Activated naive CD8-positive, alpha-beta T cell treated with anti-CD3 and anti-CD28 coated beads, Interleukin-2, amount 50 U/mL, for 16 hours (primary cell): ENCODE measurements around the gene DPEP3.
"Not testable (repeated sequence)": the region's sequence is repeated elsewhere in the genome, so short reads cannot be mapped to it uniquely, and the experiment has no call there.

ENCODE experiments used
- DNase-seq: peaks from one replicate; pipeline ENCODE4 v3.0.0-alpha.2; 2020; ENCODE audit warnings: low read depth, low spot score

Gene DPEP3, protein sequence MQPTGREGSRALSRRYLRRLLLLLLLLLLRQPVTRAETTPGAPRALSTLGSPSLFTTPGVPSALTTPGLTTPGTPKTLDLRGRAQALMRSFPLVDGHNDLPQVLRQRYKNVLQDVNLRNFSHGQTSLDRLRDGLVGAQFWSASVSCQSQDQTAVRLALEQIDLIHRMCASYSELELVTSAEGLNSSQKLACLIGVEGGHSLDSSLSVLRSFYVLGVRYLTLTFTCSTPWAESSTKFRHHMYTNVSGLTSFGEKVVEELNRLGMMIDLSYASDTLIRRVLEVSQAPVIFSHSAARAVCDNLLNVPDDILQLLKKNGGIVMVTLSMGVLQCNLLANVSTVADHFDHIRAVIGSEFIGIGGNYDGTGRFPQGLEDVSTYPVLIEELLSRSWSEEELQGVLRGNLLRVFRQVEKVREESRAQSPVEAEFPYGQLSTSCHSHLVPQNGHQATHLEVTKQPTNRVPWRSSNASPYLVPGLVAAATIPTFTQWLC

DNA sequence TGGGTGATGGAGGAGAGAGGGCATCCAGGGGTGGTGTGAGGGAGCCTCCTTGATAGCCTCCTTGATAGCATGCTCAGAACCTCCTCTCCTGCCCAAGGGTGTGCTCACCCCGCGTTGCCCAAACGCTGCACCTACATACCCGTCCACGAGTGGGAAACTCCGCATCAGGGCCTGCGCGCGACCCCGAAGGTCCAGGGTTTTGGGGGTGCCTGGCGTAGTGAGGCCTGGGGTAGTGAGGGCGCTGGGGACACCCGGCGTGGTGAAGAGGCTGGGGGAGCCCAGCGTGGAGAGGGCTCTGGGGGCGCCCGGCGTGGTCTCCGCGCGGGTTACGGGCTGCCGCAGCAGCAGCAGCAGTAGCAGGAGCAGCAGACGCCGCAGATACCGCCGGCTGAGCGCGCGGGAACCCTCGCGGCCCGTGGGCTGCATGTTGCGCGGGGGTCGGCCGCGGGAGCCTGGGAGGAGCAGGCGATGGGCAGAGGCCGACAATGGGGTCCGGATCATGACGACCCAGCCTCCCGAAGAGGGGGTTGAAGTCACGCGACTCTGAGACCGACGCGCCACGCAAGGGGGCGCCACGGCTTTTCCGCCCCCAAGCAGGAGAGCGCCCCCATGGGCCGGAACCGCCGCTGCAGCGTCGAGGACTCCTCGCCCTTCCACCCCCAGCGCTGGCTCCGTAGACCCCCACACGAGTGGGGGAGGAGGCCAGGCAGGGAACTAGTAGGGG, at the start of gene DPEP3:
Gene DPEP3 (minus strand): TSS at position 545 of the 724 bp plus-strand sequence. CDS start 119 bp downstream, at position 426.
- no peak for DNase-seq

DNA sequence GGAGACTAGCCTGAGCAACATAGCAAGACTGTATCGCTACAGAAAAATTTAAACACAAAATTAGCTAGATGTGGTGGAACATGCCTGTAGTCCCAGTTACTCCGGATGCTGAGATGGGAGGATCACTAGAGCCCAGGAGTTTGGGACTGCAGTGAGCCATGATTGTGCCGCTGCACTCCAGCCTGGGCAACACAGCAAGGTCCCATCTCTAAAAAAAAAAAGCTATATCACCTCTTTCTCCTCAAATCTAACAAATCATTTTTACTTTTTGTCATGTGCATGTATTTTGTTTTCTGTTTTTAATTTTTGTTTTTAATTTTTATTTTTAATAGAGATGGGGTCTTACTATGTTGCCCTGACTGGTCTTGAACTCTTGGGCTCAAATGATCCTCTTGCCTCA, 48.7 kb upstream of the DPEP3 start:
- no peak for DNase-seq

DNA sequence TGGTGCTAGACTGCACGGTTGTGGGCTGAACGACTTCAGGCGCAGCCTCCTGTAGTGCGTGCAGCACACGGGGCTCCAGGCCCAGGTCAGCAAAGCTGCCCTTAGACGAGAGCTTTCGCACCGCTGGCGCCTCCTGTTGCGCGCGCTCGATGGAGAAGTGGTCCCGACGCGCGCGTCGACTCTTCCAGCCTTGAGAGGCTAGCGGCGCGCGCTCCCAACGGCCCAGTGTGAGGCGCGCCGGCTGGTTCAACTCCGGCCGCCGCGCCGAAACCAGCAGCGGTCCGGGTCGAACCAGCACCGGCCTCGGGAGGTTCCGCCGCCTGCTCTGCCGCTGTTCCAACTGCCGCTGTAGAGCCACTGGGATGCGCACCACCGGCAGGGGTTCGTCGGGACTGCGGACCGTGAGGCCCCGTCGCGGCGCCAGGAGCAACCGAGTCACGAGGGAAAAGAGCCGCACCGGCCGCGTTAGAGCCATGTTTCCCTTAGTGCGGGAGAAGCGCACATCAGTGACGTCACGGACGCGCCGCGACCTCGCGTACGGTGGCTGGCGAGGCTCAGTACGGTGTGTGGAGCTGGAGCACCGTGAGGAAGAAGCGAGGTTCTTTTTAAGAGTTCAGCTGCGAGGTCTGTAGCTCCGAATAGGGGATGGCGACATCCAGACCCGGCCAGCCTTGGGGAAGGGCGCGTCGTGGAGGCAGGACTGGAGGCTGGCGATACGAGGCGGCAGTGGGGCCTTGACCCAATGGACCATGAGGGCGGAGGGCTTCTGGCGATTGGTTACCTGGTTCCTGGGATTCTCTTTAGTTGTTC, 42.6 kb upstream of the DPEP3 start, which contains the start of the genes DDX28 and DUS2:
Gene DDX28 (minus strand): TSS at position 505 of the 810 bp plus-strand sequence. CDS start 30 bp downstream, at position 475.
Gene DUS2 (plus strand): TSS at position 557 of the 810 bp plus-strand sequence. CDS start 14,740 bp downstream, outside the sequence.
- DNase-seq: peak; percentile 81

DNA sequence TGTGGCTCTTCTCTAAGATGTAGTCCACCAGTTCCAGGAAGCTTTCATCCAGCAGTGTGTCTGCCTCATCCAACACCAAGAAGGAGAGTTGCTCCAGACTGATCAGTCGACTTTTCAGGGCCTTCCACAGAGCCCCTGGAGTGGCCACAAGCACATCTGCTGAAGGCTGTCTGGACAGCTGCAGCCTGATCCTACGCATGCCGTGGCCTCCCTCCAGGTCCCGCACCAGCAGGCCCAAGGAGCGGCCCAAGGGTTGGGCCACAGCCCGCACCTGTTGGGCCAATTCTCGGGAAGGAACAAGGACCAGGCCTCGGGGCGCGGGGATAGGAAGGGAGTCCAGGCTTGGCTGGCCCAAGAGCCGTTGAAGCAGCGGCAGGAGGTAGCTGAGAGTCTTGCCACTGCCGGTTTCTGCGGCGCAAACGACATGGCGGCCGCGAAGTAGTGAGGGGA, 42.0 kb upstream of the DPEP3 start:
- DNase-seq: no peak

DNA sequence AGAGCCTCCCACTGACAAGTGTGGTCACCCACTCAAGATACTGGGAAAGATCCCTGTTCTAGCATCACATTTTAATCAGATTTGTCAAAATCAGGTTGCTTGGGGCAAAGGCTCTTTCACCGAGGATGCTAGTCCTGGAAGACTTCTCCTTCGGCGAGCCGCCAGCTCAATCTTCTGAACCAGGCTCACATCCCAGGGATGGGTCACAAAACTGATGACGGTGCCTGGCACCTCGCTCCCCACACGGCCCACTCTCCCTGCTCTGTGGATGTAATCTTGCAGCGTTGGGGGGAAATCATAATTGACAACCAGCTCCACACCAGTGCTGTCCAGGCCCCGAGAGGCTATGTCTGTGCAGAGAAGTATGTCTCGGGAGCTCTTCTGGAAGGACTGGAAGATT, 41.2 kb upstream of the DPEP3 start:
- DNase-seq: no peak

DNA sequence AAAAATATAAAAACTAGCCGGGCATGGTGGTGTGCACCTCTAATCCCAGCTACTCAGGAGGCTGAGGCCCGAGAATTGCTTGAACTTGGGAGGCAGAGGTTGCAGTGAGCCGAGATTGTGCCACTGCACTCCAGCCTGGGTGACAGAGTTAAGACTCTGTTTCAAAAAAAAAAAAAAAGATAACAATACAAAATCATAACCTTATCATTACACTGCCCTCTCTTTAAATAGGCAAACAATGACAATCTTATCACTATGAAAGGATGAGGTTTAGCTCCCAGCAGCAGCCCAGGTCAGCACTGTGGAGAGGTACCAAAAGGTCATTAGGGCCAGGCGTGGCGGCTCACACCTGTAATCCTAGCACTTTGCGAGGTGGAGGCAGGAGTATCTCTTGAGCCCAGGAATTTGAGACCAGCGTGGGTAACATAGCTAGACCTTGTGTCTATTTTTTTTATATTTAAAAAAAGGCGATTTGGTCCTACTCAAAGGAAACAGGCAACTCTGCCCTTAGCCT, 38.9 kb upstream of the DPEP3 start:
- no peak for DNase-seq

DNA sequence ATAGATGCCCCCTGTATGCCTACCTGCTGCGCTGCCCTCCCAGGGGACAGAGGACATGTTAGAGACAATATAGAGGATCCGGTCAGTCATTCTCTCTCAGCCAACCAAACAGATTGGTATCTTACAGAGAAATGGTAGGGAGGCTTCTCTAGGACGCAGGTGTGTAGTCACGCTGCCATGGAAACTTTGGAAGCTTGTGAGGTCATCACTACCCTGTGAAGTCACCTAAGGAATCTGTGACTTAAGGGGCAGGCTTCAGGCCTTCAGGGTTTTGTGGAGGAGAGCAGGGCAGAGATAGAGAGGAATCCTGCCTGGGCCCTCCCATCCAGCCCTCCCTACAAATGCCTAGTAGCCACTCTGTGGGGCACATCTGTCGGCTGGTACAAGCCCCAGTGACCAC, 35.4 kb upstream of the DPEP3 start, which contains the start of gene DPEP2NB:
Gene DPEP2NB (minus strand): TSS at position 231 of the 400 bp plus-strand sequence. CDS start 141 bp downstream, at position 90.
- no peak for DNase-seq

DNA sequence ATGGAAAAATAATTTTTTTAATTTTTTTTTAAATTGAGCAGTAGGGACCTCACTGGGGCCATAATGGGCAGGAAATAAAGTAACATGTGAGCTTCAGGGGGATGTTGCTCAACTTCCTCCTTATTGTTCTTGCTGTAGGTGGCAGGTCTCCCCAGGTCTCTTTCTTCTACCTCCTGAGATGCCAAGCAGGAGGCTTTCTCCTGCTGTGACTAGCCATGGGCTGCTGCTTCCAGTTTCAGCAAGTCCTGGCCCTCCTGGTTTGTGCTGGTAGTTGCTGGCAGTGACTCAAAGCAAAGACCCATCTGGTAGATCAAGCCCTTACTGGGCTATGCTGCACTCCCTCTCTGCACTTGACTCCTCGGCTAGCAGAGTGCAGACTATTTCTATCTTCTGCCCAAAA, 33.1 kb upstream of the DPEP3 start:
- no peak for DNase-seq

DNA sequence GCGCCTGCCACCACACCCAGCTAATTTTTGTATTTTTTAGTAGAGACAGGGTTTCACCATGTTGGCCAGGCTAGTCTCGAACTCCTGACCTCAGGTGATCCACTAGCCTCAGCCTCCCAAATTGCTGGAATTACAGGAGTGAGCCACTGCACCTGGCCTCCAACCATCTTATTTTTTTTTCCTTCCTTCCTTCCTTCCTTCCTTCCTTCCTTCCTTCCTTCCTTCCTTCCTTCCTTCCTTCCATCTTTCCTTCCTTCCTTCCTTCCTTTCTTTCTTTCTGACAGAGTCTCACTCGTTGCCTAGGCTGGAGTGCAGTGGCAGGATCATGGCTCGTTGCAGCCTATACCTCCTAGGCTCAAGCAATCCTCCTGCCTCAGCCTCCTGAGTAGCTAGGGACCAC, 29.6 kb upstream of the DPEP3 start:
- DNase-seq: not testable (repeated sequence)

DNA sequence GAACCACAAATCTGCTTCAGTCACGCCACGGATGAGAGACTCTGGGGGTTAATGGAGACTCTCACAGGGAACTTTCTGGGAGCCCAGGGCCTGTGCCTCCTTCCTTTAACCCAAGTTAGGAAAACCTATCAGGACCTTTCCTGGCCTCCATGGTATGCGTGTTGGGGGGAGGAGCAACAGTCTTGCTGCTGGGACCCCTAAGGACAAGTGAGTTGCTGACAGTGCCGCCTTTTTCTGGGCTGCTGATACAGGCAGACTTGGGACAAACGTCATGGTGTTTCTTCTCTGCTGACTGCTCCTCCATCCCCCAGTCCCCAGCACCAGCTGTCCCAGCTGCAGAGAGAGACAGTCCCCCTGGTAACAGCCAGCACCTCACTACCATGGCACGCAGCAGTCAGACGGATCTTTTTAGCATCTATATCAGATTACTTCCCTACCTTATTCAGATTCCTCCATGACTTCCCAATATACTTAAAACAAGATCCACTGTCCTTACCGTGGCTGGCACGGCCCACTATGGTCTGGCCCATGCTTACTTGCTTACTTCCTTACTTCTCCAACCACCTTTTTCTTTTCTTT, 28.9 kb upstream of the DPEP3 start:
- no peak for DNase-seq

DNA sequence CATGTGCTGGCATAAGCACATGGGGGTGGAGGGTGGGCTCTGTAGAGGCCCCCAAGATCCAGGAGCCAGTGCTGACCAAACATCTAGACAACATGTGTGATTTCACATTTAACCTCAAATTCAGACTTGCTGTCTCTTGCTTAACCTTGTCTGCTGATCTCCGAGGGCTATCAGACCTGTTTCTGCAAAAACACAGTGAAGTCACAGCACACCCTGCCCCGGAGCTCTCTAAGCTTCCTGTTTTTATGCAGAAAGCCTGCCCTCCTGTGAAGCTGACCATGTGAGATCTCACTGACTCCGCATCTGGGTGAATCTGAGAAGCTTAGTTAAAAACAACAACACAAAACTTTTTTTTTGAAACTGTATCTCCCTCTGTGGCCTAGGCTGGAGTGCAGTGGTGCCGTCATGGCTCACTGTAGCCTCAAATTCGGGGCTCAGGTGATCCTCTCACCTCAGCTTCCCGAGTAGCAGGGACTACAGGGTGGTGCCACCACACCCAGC, 25.5 kb upstream of the DPEP3 start:
- DNase-seq: no peak

DNA sequence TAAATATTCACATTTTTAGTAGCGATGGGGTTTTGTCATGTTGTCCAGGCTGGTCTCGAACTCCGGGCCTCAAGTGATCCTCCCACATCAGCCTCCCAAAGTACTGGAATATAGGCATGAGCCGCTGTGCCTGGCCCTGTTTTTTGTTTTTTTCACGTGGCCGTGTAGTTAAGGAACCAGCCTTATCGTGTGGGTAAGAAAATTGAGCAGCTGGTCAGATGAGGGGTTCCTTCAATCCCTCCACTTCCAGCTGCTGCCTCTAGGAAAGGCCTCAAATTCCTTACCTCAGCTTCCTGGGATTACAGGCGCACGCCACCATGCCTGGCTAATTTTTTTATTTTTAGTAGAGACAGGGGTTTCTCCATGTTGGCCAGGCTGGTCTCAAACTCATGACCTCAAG, 24.9 kb upstream of the DPEP3 start:
- no peak for DNase-seq

DNA sequence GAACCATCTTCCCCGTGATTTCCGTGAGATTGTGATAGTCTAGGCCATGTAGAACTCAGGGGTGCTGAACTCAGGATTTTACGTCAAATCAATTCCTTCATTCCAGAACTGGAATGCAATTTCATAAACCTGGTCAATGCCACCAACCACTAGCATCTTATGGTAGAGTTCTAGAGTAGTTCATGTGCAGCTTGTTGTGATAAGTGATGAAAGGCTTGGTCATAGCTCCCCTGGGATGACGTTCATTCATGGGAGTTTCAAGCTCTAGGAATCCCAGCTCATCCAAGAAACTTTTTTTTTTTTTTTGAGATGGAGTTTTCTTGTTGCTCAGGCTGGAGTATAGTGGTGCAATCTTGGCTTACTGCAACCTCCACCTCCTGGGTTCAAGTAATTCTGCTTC, 22.7 kb upstream of the DPEP3 start:
- DNase-seq: no peak

DNA sequence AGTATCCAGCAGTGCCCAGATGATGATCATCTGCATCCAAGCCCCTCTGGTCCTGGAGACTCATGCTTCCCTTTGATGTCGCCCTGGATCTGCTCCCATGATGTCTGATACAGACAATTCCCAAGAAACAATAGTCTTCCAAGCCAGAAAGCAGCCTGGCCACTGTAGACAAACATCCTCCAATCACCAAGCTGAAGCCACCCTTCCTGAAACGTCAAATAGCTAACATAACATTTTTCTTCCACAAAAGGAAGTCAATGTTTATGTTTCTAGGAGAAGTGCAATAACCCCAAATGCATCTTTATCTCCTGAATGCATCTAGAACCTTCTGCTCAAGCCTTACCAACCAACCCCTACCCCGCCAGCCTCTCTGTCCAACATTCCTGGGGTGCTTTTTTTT, 20.2 kb upstream of the DPEP3 start:
- no peak for DNase-seq

DNA sequence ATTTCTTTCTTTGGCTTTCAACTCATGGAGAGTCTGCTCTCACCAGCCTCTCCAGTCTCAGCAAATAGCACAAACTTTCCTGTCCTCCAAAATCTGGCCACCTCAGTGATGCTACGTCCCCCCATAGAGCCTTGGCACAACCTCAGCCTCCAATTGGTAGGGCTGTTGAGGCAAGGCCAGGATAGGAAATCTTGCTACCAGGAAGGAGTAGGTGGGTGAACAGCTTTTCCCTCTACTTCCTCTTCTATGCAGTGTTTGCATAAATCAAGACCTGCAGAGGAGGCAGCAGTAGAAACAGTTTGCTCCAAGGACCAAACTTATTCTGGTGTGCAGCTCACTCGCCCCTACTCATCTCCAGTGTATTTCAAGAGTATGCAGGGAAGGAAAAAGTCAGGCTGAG, 19.7 kb upstream of the DPEP3 start:
- DNase-seq: no peak

DNA sequence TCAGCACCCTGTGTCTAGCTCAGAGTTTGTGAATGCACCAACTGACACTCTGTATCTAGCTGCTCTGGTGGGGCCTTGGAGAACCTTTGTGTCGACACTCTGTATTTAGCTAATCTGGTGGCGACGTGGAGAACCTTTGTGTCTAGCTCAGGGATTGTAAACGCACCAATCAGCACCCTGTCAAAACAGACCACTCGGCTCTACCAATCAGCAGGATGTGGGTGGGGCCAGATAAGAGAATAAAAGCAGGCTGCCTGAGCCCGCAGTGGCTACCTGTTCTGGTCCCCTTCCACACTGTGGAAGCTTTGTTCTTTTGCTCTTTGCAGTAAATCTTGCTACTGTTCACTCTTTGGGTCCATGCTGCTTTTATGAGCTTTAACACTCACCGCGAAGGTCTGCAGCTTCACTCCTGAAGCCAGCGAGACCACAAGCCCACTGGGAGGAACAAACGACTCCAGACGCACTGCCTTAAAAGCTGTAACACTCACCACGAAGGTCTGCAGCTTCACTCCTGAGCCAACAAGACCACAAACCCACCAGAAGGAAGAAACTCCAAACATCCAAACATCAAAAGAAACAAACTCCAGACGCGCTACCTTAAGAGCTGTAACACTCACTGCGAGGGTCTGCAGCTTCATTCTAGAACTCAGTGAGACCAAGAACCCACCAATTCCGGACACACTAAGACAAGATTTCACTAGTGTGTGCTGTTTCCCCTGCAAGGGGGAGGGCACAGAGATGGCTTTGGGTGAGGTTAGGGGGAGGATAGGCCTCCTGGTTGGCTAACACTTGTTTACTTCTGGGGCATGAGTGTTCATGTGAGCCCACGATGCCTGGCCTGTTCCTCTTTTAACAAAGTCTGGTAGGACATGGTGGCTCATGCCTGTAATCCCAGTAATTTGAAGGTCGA, 18.7 kb upstream of the DPEP3 start, which contains the start of gene DPEP2:
Gene DPEP2 (minus strand): TSS at position 706 of the 910 bp plus-strand sequence. CDS start 6,272 bp downstream, outside the sequence.
- DNase-seq: not testable (repeated sequence)

DNA sequence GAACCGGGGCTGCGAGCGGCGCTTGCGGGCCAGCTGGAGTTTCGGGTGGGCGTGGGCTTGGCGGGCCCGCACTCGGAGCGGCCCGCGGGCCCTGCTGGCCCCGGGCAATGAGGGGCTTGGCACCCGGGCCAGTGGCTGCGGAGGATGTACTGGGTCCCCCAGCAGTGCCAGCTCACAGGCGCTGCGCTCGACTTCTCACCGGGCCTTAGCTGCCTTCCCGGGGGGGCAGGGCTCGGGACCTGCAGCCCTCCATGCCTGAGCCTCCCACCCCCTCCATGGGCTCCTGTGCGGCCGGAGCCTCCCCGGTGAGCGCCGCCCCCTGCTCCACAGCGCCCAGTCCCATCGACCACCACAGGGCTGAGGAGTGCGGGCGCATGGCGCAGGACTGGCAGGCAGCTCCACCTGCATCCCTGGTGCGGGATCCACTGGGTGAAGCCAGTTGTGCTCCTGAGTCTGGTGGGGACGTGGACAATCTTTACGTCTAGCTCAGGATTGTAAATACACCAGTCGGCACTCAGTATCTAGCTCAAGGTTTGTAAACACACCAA, 18.0 kb upstream of the DPEP3 start:
- DNase-seq: not testable (repeated sequence)

DNA sequence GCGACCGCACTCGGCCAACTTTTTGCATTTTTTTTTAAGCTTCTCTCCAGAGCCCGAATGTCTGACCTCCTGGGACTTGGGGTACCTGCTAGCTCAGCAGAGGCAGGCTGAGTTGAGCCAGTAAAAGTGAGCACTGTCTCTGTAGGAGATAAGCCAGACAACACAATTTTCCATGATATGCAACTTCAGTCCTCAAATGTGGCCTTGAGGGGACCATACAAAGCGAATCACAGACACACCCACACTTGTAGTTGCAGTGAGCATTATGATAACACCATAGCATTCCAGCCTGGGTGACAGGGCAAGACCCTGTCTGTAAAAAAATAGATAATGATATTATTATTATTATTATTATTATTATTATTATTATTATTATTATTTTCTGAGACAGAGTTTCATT, 16.4 kb upstream of the DPEP3 start:
- DNase-seq: no peak

DNA sequence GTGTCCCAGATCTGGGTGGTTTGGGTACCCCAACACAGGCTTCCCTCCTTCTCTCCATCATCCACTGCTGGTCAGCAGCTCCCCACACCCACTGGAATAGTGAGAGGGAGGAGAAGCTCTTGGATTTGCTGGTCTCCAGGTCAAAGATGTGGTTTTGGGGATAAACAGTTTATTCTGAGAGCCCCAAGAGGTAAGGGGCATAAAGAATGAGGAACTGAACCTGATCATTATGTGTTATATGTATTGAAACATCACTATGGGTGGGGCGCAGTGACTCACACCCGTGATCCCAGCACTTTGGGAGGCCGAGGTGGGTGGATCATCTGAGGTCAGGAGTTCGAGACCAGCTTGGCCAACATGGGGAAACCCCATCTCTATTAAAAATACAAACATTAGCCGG, 15.1 kb upstream of the DPEP3 start:
- no peak for DNase-seq
